ENCODE results near the gene RNF207.

RNF207 gene

DNA sequence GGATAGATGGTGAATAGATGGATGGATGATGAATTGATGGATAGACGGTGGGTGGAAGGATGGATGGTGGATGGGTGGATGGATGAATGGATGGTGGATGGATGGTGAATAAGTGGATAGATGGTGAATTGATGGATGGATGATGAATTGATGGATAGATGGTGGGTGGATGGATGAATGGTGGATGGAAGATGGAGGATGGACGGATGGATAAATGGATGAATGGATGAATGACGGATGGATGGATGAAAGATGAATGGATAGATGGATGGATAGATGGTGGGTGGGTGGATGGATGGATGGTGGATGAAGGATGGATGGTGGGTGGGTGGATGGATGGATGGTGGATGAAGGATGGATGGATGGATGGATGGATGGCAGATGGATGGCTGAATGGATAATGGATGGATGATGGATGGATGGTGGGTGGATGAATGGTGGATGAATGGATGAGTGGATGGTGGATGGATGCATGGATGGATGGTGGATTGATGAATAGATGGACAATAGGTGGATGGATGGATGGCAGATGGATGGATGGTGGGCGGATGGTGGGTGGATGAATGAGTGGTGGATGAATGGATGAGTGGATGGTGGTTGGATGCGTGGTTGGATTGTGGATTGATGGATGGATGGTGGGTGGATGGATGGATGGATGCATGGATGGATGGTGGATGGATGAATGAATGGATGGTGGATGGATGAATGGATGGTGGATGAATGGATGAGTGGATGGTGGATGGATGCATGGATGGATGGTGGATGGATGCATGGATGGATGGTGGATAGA lies 31.1 kb upstream of the RNF207 start:
- H3K79me2 ChIP-seq (ENCODE audit: low read length): no peaks in the 10 kb centered on the region
- H3K27me3 ChIP-seq (replicated peaks; ENCODE audit: insufficient read depth, low read length): peaks cover 79% of the 10 kb centered on the region
- TF ChIP-seq, protein P1, sequence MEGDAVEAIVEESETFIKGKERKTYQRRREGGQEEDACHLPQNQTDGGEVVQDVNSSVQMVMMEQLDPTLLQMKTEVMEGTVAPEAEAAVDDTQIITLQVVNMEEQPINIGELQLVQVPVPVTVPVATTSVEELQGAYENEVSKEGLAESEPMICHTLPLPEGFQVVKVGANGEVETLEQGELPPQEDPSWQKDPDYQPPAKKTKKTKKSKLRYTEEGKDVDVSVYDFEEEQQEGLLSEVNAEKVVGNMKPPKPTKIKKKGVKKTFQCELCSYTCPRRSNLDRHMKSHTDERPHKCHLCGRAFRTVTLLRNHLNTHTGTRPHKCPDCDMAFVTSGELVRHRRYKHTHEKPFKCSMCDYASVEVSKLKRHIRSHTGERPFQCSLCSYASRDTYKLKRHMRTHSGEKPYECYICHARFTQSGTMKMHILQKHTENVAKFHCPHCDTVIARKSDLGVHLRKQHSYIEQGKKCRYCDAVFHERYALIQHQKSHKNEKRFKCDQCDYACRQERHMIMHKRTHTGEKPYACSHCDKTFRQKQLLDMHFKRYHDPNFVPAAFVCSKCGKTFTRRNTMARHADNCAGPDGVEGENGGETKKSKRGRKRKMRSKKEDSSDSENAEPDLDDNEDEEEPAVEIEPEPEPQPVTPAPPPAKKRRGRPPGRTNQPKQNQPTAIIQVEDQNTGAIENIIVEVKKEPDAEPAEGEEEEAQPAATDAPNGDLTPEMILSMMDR (IDR thresholded peaks at IDR 0.05; ENCODE audit: low read length): no peak
- TF ChIP-seq EZH2 (optimal IDR thresholded peaks at IDR 0.05; ENCODE audit: low read depth, low read length): no peak
- TF ChIP-seq EZH2phosphoT487 (IDR thresholded peaks at IDR 0.05; ENCODE audit: low read length): no peak
- no peak overlapping the region for H2AFZ ChIP-seq (ENCODE audit: low read length)
- no peak overlapping the region for H3K27ac ChIP-seq (ENCODE audit: low read length)
- H3K36me3 ChIP-seq (replicated peaks; ENCODE audit: insufficient read depth, low read length): no peaks in the 10 kb centered on the region
- no peak overlapping the region for H3K4me2 ChIP-seq (ENCODE audit: low read depth, low read length)
- DNase-seq: no peak
- no peaks in the 10 kb centered on the region for H4K20me1 ChIP-seq (ENCODE audit: insufficient read depth, low read length)
- H3K9me2 ChIP-seq (replicated peaks; ENCODE audit: insufficient read depth, low read length): no peaks in the 10 kb centered on the region
- H3K4me3 ChIP-seq (ENCODE audit: low read length): no peak overlapping the region
- H3K9ac ChIP-seq (ENCODE audit: low read length): no peak overlapping the region
- H3K9me3 ChIP-seq (replicated peaks; ENCODE audit: insufficient read depth, low read length): no peaks in the 10 kb centered on the region
- no peaks in the 10 kb centered on the region for H3F3A ChIP-seq (ENCODE audit: insufficient read depth, low read length)
- no peaks in the 10 kb centered on the region for H3K4me1 ChIP-seq (ENCODE audit: low read length)

DNA sequence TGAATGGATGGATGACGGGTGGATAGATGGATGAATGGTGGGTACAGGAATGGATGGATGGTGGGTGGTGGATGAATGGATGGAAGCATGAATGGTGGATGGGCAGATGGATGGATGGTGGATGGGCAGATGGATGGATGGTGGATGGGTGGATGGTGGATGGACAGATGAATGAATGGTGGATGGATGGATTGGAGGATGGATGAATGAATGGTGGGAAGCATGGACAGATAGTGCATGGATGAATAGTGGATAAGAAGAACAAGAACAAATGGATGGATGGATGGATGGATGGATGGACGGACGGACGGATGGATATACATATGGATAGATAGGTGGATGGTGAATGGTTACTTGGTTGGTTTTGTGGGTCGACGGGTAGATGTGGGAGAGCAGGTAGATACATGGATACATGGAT lies 30.5 kb upstream of the RNF207 start:
- H3F3A ChIP-seq (ENCODE audit: insufficient read depth, low read length): no peaks in the 10 kb centered on the region
- H3K9me2 ChIP-seq (replicated peaks; ENCODE audit: insufficient read depth, low read length): no peaks in the 10 kb centered on the region
- TF ChIP-seq EZH2 (optimal IDR thresholded peaks at IDR 0.05; ENCODE audit: low read depth, low read length): no peak
- TF ChIP-seq EZH2phosphoT487 (IDR thresholded peaks at IDR 0.05; ENCODE audit: low read length): no peak
- TF ChIP-seq, protein P1 (IDR thresholded peaks at IDR 0.05; ENCODE audit: low read length): no peak
- no peaks in the 10 kb centered on the region for H3K36me3 ChIP-seq (replicated peaks; ENCODE audit: insufficient read depth, low read length)
- no peaks in the 10 kb centered on the region for H3K4me1 ChIP-seq (ENCODE audit: low read length)
- H3K9ac ChIP-seq (ENCODE audit: low read length): no peak overlapping the region
- H3K4me2 ChIP-seq (ENCODE audit: low read depth, low read length): no peak overlapping the region
- H3K79me2 ChIP-seq (ENCODE audit: low read length): no peaks in the 10 kb centered on the region
- DNase-seq: no peak
- peaks cover 73% of the 10 kb centered on the region for H3K27me3 ChIP-seq (replicated peaks; ENCODE audit: insufficient read depth, low read length)
- no peak overlapping the region for H3K4me3 ChIP-seq (ENCODE audit: low read length)
- H4K20me1 ChIP-seq (ENCODE audit: insufficient read depth, low read length): no peaks in the 10 kb centered on the region
- H2AFZ ChIP-seq (ENCODE audit: low read length): no peak overlapping the region
- no peak overlapping the region for H3K27ac ChIP-seq (ENCODE audit: low read length)
- H3K9me3 ChIP-seq (replicated peaks; ENCODE audit: insufficient read depth, low read length): no peaks in the 10 kb centered on the region

DNA sequence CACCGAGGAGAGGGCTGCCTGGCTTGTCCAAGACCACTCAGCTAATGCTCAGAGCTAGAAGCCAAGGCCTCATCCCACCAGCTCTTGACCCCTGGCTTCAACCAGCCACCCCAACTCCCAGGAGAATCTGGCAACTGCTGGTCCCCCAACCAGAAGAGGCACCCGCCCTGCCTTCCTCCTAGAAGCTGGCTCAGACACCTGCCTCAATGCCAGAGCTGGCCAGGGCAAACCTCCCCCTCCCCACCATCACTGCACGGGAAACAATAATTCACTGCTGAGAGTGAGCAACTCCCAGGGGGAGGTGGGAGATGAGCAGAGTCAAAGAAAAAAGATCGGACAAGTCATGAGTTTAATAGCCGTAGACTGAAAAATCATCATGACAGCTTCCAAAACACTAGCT lies 29.1 kb upstream of the RNF207 start:
- TF ChIP-seq EZH2phosphoT487 (IDR thresholded peaks at IDR 0.05; ENCODE audit: low read length): no peak
- TF ChIP-seq, protein P1 (IDR thresholded peaks at IDR 0.05; ENCODE audit: low read length): no peak
- TF ChIP-seq EZH2 (optimal IDR thresholded peaks at IDR 0.05; ENCODE audit: low read depth, low read length): no peak
- H3K27me3 ChIP-seq (replicated peaks; ENCODE audit: insufficient read depth, low read length): peaks cover 72% of the 10 kb centered on the region
- no peak overlapping the region for H2AFZ ChIP-seq (ENCODE audit: low read length)
- no peak for DNase-seq
- H3K4me1 ChIP-seq (ENCODE audit: low read length): no peaks in the 10 kb centered on the region
- no peak overlapping the region for H3K4me2 ChIP-seq (ENCODE audit: low read depth, low read length)
- no peaks in the 10 kb centered on the region for H3K36me3 ChIP-seq (replicated peaks; ENCODE audit: insufficient read depth, low read length)
- H4K20me1 ChIP-seq (ENCODE audit: insufficient read depth, low read length): no peaks in the 10 kb centered on the region
- H3K4me3 ChIP-seq (ENCODE audit: low read length): no peak overlapping the region
- no peaks in the 10 kb centered on the region for H3F3A ChIP-seq (ENCODE audit: insufficient read depth, low read length)
- H3K27ac ChIP-seq (ENCODE audit: low read length): no peak overlapping the region
- no peaks in the 10 kb centered on the region for H3K9me3 ChIP-seq (replicated peaks; ENCODE audit: insufficient read depth, low read length)
- H3K9me2 ChIP-seq (replicated peaks; ENCODE audit: insufficient read depth, low read length): no peaks in the 10 kb centered on the region
- H3K9ac ChIP-seq (ENCODE audit: low read length): no peak overlapping the region
- no peaks in the 10 kb centered on the region for H3K79me2 ChIP-seq (ENCODE audit: low read length)
